Stimulated activated naive B cell treated with anti-CD40 and anti-IgM and Interleukin-4, amounts not matched to agents 10 μg/mL and 1 μg/mL and 100 μg/mL, for 72 hours (primary cell): Measurements from ENCODE around the gene ZNG1E.
"Not testable (repeated sequence)": the region's sequence is repeated elsewhere in the genome, so short reads cannot be mapped to it uniquely, and the experiment has no call there.

Experiments used
- ATAC-seq, 2 donors: fragments of 150-1000 bp; cut with Tn5 transposase; replicated peaks; 2 replicates each; pipeline ENCODE4 v1.10.0; 2021; ENCODE audit warnings: moderate library complexity in 1 of 2
- DNase-seq: peaks from one replicate; pipeline ENCODE4 v3.0.0; 2021
- H3K27ac Mint-ChIP-seq: one replicate; pipeline ENCODE4 v1.8.0; 2022; ENCODE audit warnings: mild to moderate bottlenecking, mixed read lengths
- H3K27me3 Mint-ChIP-seq, 2 donors: one replicate each; pipeline ENCODE4 v1.8.0; 2022; ENCODE audit warnings: mixed read lengths in 2 of 2
- H3K36me3 Mint-ChIP-seq, 2 donors: one replicate each; pipeline ENCODE4 v1.8.0; 2022; ENCODE audit warnings: mixed read lengths in 2 of 2, mild to moderate bottlenecking in 1 of 2
- H3K4me1 Mint-ChIP-seq, 2 donors: one replicate each; pipeline ENCODE4 v1.8.0; 2022; ENCODE audit warnings: mixed read lengths in 2 of 2, mild to moderate bottlenecking in 1 of 2
- H3K4me3 Mint-ChIP-seq, 2 donors: one replicate each; pipeline ENCODE4 v1.8.0; 2022; ENCODE audit warnings: mild to moderate bottlenecking in 2 of 2, mixed read lengths in 2 of 2, moderate library complexity in 1 of 2
- H3K9me3 Mint-ChIP-seq, 2 donors: one replicate each; pipeline ENCODE4 v1.8.0; 2022; ENCODE audit warnings: mixed read lengths in 2 of 2, mild to moderate bottlenecking in 1 of 2

Gene ZNG1E

DNA sequence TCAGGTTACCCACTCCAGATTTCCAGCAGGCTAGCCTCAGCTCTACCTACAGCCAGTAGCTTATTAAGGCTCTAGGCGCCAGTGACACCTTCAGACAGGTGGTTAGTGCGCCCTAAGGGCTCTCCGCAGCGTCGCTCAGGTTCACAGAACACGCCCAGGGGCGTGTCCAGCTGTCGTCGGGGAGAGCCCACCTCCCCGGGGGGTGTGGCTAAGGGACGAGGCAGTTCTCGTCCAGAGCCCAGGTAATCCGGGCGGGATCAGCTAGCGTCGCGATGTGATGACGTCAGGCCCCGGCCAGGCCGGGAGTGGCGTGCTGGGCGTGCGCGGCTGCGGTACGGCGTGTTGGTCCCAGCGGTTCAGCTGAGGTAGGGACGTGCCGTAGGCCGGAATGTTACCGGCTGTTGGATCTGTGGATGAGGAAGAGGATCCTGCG is at the start of gene ZNG1E:
ZNG1E (plus strand) TSS at position 340 of the 433 bp plus-strand sequence; CDS start at position 389, 49 bp downstream.
- not testable (repeated sequence) for H3K4me1 Mint-ChIP-seq
- H3K4me3 Mint-ChIP-seq, result peak within 1 kb of the TSS; percentile 69 to 82

DNA sequence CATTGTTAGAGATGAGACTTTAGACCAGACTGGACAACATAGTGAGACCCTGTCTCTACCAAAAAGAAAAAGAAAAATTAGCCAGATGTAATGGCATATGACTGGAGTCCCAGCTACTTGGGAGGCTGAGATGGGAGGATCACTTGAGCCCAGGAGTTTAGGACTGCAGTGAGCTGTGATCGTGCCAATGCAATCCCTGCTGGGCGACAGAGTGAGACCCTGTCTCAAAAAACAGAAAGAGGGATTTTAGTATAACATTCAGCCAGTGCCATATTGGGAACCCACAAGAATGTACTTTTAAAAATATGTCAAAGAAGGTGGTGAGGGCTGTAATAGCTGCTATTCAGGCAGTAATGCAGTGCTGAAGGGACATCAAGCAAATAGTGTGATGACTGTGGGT is 2.1 kb upstream of the ZNG1E start:
- H3K27ac Mint-ChIP-seq, H3K27me3 Mint-ChIP-seq, H3K36me3 Mint-ChIP-seq, H3K9me3 Mint-ChIP-seq, ATAC-seq, H3K4me1 Mint-ChIP-seq, H3K4me3 Mint-ChIP-seq, DNase-seq: not testable (repeated sequence)

More for the DNA sequence above, at the start of gene ZNG1E:
- H3K9me3 Mint-ChIP-seq, ATAC-seq, H3K27me3 Mint-ChIP-seq, H3K36me3 Mint-ChIP-seq: not testable (repeated sequence)
- H3K27ac Mint-ChIP-seq, result peak within 1 kb of the TSS; percentile 70
- peak; percentile 35 for DNase-seq

DNA sequence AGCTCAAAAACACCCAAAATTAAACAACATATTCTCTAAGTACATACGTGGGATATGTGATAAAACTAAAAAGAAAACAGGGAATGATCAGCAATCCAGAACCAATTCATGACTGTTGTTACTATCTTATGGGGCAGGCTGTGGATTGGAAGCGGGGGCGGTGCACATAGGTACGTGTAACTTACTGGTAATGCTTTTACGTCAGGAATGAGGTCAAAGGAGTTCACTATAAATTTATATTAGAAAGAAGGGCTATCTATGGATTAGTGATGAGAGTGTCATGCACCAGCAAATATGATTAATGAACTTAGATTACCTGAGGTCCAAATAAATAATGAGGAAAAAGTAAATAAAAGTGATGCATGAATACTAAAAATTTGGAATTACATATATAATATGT is 710 bp upstream of the ZNG1E start:
- peak overlapping the region; percentile 70 for H3K27ac Mint-ChIP-seq
- H3K4me3 Mint-ChIP-seq, result peak overlapping the region in 1 of 2 donors; percentile 69
- H3K4me1 Mint-ChIP-seq, ATAC-seq, DNase-seq, H3K36me3 Mint-ChIP-seq, H3K9me3 Mint-ChIP-seq, H3K27me3 Mint-ChIP-seq: not testable (repeated sequence)

DNA sequence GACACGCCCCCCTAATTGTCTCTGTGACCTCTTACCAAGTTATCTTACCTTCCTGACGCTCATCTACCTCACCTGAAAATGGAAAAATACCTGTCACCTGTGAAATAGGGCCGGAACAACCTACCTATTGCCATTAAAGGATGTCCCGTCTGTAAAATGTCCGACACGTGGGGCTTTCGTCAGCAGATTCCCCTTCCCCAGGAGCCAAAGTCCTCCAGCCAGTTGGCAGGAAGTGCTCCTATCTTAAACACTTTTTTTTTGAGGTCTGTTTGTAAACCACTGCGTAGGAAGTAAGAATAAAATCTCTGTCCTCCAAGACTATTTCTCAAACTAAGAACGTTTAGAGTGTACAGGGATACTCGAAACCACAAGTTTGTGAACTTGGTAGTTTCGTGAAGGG is 661 bp downstream of the ZNG1E start:
- H3K27ac Mint-ChIP-seq, result not testable (repeated sequence)

DNA sequence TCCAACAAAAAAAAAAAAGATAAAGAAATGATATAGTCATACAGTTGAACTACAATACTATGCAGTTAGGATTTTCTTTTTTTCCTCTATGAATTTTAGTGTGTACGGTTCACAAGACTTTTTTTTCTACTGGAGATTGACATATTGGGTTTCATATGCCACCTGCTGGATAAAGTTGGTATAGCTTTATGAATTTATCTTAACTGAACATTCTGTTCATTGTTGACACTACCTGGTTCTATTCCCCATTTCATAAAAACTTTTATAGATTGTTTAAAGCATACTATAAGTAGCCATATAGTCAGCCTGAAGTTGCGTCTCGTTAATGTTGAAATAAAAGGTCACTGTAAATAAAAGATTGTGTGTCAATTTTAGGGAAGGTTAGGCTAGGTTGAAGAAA is 2.8 kb downstream of the ZNG1E start:
- not testable (repeated sequence) for ATAC-seq, H3K4me1 Mint-ChIP-seq, H3K4me3 Mint-ChIP-seq, H3K9me3 Mint-ChIP-seq, H3K36me3 Mint-ChIP-seq, DNase-seq, H3K27ac Mint-ChIP-seq, H3K27me3 Mint-ChIP-seq

More for the DNA sequence above, 661 bp downstream of the ZNG1E start:
- peak overlapping the region; percentile 64 to 82 for H3K4me3 Mint-ChIP-seq
- ATAC-seq, H3K27me3 Mint-ChIP-seq, DNase-seq, H3K9me3 Mint-ChIP-seq, H3K4me1 Mint-ChIP-seq, H3K36me3 Mint-ChIP-seq: not testable (repeated sequence)

DNA sequence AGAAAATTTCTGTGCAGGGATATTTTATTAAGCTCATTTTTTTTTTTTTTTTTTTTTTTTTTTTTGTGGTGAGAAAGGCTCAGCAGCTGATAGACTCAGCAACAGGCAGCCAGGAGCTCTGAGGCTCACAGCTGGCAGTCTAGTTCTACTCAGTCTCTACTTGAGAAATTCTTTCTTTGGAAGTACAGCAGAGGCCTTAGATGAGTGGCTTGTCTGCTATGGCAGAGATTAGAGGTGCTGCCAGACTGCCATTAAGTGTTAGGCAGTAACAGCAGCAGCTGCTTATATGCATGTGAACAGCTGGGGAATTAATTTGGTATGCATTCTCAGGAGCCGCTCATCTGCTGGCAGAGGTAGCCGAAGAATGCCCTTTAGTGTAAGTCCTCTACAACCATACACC is 27.8 kb downstream of the ZNG1E start:
- ATAC-seq, H3K36me3 Mint-ChIP-seq, H3K27ac Mint-ChIP-seq, H3K4me1 Mint-ChIP-seq, H3K27me3 Mint-ChIP-seq, H3K9me3 Mint-ChIP-seq, DNase-seq, H3K4me3 Mint-ChIP-seq: not testable (repeated sequence)

DNA sequence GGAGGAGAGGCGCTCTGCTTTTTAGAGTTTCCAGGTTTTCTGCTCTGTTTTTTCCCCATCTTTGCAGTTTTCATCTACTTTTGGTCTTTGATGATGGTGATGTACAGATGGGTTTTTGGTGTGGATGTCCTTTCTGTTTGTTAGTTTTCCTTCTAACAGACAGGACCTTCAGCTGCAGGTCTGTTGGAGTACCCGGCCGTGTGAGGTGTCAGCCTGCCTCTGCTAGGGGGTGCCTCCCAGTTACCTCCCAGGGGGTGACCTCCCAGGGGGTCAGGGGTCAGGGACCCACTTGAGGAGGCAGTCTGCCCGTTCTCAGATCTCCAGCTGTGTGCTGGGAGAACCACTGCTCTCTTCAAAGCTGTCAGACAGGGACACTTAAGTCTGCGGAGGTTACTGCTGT is 38.7 kb downstream of the ZNG1E start:
- H3K36me3 Mint-ChIP-seq, H3K4me1 Mint-ChIP-seq, H3K27me3 Mint-ChIP-seq, H3K9me3 Mint-ChIP-seq, ATAC-seq, H3K4me3 Mint-ChIP-seq, H3K27ac Mint-ChIP-seq, DNase-seq: not testable (repeated sequence)

DNA sequence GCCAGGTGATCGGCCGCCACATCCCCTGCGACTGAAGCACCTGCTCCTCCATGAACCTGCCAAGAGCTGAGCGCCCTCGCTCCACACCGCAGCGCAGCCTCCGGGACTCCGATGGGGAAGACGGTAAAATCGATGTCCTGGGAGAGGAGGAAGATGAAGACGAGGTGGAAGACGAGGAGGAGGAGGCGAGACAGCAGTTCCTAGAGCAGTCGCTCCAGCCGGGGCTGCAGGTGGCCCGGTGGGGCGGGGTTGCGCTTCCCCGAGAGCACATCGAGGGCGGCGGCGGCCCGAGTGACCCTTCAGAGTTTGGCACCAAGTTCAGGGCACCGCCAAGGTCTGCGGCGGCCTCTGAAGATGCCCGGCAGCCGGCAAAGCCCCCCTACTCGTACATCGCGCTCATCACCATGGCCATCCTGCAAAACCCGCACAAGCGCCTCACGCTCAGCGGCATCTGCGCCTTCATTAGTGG is 61.4 kb downstream of the ZNG1E start, which contains the start of gene FOXD4L4:
FOXD4L4 (plus strand) TSS at position 51 of the 469 bp plus-strand sequence; CDS start at position 51, 0 bp downstream.
- peak within 1 kb of the TSS in 1 of 2 donors; percentile 66 for H3K4me3 Mint-ChIP-seq
- H3K9me3 Mint-ChIP-seq, H3K4me1 Mint-ChIP-seq, H3K36me3 Mint-ChIP-seq, H3K27me3 Mint-ChIP-seq, DNase-seq, ATAC-seq, H3K27ac Mint-ChIP-seq: not testable (repeated sequence)

DNA sequence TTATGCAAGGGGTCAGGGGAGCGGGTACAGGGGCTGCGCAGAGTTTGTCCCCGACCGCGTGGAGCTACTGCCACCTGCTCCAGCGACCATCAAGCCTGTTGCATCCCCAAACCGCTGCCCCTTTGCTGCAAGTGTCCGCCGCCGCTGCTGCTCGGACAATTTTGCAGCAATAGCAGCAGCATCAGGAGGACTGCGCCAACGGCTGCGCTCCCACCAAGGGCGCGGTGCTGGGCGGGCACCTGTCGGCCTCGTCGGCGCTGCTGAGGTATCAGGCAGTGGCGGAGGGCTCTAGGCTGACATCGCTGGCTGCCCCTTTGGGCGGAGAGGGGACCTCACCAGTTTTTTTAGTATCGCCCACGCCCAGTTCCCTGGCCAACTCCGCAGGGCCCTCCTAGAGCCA is 62.4 kb downstream of the ZNG1E start:
- DNase-seq, ATAC-seq, H3K27ac Mint-ChIP-seq, H3K27me3 Mint-ChIP-seq, H3K36me3 Mint-ChIP-seq, H3K4me1 Mint-ChIP-seq, H3K4me3 Mint-ChIP-seq, H3K9me3 Mint-ChIP-seq: not testable (repeated sequence)
